ENCODE measurements around the gene EBF3.

The EBF3 gene

DNA sequence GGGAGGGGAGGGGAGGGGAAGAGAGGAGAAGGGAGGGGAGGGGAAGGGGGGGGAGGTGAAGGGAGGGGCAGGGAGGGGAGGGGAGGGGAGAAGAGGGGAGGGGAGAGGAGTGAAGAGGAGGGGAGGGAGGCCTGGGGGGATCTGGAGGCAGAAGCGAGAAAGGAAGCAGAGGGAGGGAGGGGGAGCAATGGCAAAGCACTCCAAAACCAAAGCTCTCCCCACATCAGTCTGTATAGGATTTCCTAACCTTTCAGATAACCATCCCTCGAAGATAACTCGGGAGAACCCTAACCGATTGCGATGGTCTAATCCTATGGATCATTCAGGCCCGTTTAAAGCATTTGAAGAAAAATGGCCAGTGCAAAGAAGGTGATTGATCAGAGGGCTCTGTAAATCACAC lies 19.0 kb downstream of the EBF3 start:
- DNase-seq (ENCODE audit: low spot score): no peak

GRCh38 chr10:129944456-129944855 lies 19.6 kb downstream of the EBF3 start:
- no peak for DNase-seq (ENCODE audit: low spot score)

- DNase-seq (ENCODE audit: low spot score): no peak
Measured at GRCh38 chr10:129942936-129943715, 20.9 kb downstream of the EBF3 start.

DNA sequence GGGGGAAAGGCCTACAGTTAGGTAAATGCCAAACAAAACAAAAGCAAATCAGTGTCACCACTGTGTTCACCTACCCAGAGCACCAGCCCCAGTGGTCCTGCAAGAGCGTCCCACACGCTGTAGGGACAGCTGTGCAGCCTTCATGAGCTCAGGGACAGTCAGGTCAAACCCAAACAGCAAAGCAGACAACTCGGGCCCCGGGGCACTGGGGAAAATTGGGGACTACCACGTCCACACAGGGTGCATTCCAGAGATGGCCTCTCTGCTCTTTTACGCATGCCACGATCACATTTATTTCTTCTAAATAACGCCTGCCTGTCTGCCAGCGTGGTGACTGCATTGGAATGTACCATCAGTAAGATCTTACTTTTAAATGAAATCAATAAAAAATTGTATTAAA lies 21.7 kb downstream of the EBF3 start:
- no peak for DNase-seq (ENCODE audit: low spot score)

DNA sequence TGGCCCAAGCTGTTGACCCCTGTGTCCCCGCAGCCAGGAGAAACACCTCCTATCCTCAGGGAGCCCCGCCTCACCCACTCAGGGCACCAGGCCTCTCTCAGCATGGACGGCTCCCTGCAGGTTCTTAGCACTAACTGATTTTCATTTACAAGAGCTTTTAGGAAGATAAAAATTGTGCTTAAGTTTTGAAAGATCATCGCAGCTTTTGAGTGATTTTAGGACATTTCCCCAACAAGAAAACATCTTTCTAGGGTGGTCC lies 22.1 kb downstream of the EBF3 start:
- DNase-seq (ENCODE audit: low spot score): no peak

- no peak for DNase-seq (ENCODE audit: low spot score)
Measured at GRCh38 chr10:129941199-129942018, 22.7 kb downstream of the EBF3 start.

DNA sequence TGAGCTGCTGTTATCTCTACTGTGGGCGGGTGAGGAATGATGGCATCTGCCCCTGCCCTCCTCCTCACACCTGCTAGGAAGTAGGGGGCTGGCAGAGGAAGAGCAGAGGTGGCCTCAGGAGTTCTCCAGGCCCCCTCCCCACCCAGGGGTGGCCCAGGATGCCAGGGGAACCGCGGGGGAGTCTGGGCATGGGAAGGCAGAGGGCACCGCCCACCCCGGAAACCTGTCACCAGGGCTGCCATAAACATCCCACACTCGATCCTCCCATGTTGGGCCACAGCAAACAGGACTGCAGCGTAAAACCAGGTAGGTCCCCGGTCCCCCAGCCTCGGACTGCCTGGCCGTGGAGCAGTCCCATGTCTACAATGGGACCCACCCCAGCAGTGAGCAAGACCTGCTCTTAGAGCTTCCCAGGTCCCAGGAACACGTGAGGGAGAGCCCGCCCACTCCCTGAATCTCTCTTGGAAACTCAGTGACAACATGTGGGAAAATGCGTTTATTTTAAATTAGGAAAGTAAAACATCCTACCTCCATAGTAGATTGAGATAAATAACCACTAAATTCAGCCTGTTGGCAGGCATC lies 23.4 kb downstream of the EBF3 start:
- DNase-seq (ENCODE audit: low spot score): no peak

- DNase-seq (ENCODE audit: low spot score): no peak
Measured at GRCh38 chr10:129939416-129940275, 24.4 kb downstream of the EBF3 start.

DNA sequence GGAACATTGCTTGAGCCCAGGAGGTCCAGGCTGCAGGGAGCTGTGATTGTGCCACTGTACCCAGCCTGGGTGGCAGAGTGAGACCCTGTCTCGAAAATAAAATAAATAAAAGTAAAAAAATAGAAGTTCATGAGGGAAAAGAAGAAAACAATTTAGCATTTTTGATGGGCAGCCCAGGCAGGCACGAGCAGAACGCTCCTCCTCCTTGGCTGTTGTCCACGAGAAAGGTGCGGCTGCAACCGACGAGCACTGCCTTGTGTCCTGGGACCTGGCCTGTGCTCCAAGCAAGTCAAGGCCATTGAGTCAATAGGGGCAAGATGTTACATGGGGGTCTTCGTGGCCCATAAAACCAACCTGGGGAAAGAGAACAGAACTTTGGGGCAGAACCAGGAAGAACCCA lies 25.6 kb downstream of the EBF3 start:
- no peak for DNase-seq (ENCODE audit: low spot score)

- no peak for DNase-seq (ENCODE audit: low spot score)
Measured at GRCh38 chr10:129937351-129937751, 26.7 kb downstream of the EBF3 start.

- DNase-seq (ENCODE audit: low spot score): no peak
Measured at GRCh38 chr10:129936923-129937300, 27.2 kb downstream of the EBF3 start.

GRCh38 chr10:129936266-129936922 lies 27.7 kb downstream of the EBF3 start:
- no peak for DNase-seq (ENCODE audit: low spot score)

DNA sequence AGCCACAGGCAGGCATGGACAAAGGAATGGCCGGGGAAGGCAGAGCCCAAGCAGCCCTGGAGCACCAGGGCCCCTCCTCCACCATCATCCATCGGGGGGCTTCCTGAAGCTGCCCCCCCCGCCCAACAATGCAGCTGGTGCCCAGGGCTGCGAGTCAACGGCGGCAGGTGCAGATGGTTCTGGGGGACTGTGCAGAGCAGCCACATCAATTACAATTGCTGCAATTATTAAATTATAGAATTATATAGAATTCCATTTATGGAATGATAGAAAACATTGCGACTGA lies 28.3 kb downstream of the EBF3 start:
- DNase-seq (ENCODE audit: low spot score): no peak

DNA sequence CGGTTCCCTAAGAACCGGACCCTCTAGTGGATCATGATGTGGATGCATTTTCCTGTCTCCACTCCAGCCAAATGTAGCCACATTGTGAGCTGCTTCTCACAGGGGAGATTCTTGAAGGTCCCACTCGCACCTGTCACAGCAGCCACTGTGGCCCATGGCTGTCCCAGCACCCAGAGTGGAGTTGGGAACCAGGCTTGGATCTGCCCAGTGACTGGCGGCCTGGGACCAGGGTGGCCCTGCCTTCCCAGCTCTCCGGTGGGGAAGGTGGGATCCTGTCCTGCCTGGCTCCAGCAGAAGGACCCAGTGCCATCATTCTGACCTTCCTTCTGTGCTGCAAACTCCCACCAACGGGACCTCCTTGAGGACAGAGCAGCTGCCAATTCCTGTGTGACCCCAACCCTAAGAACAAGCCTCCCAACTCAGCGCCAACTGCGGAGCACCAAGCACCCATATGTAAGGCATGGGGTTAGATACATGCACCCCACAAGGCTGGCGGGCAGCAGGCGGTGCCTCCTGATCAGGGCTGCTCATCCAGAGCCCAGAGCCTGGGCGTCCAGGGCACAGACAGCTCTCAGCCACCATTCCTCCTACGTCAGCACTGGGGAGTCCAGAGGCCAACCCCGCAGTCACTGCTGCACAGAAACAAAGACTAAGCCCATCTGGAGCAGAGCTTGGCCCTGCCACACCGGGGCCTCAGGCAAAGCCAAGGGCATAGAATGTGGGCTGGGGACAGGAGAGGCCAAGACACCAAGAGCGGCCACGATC lies 28.8 kb downstream of the EBF3 start:
- DNase-seq (ENCODE audit: low spot score): no peak

GRCh38 chr10:129934196-129934925 lies 29.7 kb downstream of the EBF3 start:
- no peak for DNase-seq (ENCODE audit: low spot score)

DNA sequence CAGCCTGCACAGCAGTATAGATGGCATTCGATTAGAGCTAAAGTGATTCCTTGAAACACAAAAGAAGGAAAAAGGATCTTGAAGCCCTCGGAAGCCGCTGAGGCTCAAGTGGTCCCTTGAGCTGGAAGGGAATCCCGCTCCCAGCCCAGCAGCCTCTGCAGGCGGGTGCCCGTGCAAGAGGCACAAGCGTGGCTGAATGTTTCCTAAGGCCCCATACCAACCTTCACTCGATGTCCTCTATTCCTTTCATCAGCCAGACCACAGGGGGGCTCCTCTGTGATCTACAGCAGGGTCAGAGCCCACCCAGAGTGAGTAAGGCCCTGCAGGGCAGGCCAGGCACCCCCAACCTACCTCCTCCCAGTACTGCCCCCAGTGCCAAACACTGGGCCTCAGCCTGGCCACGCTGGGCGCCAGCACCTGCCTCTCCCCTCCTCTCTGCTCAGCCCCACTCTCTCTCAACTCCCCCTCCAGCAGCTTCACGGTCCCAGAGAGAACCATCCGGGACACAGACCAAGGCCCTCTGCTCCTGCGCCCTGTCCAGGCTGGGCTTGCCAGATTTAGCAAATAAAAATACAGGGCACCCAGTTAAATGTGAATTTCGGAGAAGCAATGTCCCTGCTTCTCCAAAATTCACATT lies 30.5 kb downstream of the EBF3 start:
- DNase-seq (ENCODE audit: low spot score): no peak

- no peak for DNase-seq (ENCODE audit: low spot score)
Measured at GRCh38 chr10:129932751-129933433, 31.2 kb downstream of the EBF3 start.

- DNase-seq (ENCODE audit: low spot score): no peak
Measured at GRCh38 chr10:129932182-129932581, 31.9 kb downstream of the EBF3 start.
